Esophagus squamous epithelium (tissue), 4 donors: ENCODE results near the gene TLCD1.

Experiments used
- CTCF ChIP-seq, 6 experiments: fragments of 450-650 bp in 4 of 6; fragments of 200-600 bp in 2 of 6; sonication (generic) in 2 of 6; IDR thresholded peaks; one replicate each; pipeline ENCODE4 v1.5.1; 2016 to 2019; ENCODE audit warnings: antibody characterized with exemption in 6 of 6, mild to moderate bottlenecking in 4 of 6, moderate library complexity in 4 of 6
- POLR2A ChIP-seq, 4 donors: fragments of 450-650 bp; IDR thresholded peaks; one replicate each; pipeline ENCODE4 v1.6.1; 2017; ENCODE audit warnings: antibody characterized with exemption in 4 of 4, mild to moderate bottlenecking in 4 of 4, moderate library complexity in 3 of 4

GRCh38 chr17:28710861-28711722 is 14.9 kb downstream of the TLCD1 start:
- no peak for TF ChIP-seq CTCF (IDR thresholded peaks at IDR 0.05)
- TF ChIP-seq POLR2A (IDR thresholded peaks at IDR 0.05) = peak in 3 of 4 donors; percentile 12 to 73 (median 70)
